GM12891 (cell line): ENCODE results near the gene OCSTAMP. TPM values are rescaled to one million over a fixed set of nuclear protein-coding genes. Genes with fewer than 3 reads are reported as not detected.

Source experiments
- DNase-seq: peaks from one replicate; pipeline ENCODE4 v3.0.0; 2011; ENCODE audit warnings: low spot score; ENCODE audit not compliant: insufficient read length
- FAIRE-seq: peaks from 2 replicates; lab custom pipeline; 2011; peaks lifted over from hg19 to GRCh38; lab: Jason Lieb, UNC
- PAX5 ChIP-seq: IDR thresholded peaks from 2 replicates; pipeline ENCODE4 v1.6.1; 2011; ENCODE audit warnings: low read length, moderate library complexity, mild to moderate bottlenecking; ENCODE audit not compliant: insufficient read depth, severe bottlenecking
- POLR2A ChIP-seq: IDR thresholded peaks from 2 replicates; pipeline ENCODE4 v1.6.1; 2011; ENCODE audit warnings: low read depth, low read length, control low read depth
- POLR2AphosphoS5 ChIP-seq: IDR thresholded peaks from 2 replicates; pipeline ENCODE4 v1.6.1; 2011; ENCODE audit warnings: low read depth, low read length, control low read depth
- POU2F2 ChIP-seq: IDR thresholded peaks from 2 replicates; pipeline ENCODE4 v1.6.1; 2011; ENCODE audit warnings: low read depth, mild to moderate bottlenecking, control low read depth, low read length, moderate library complexity
- SPI1 ChIP-seq: IDR thresholded peaks from 2 replicates; pipeline ENCODE4 v1.6.1; 2011; ENCODE audit warnings: low read depth, low read length, control low read depth
- TAF1 ChIP-seq: IDR thresholded peaks from 2 replicates; pipeline ENCODE4 v1.6.1; 2011; ENCODE audit warnings: low read depth, low read length, control low read depth
- polyA plus RNA-seq: library from polyadenylated mRNA; unstranded; fragments of >200 nt; gene quantifications from one replicate; pipeline ENCODE4 v1.2.1, GENCODE V29; 2012; ENCODE audit warnings: low read depth, missing spikeins, inconsistent platforms; ENCODE audit not compliant: missing spikeins

OCSTAMP gene, protein sequence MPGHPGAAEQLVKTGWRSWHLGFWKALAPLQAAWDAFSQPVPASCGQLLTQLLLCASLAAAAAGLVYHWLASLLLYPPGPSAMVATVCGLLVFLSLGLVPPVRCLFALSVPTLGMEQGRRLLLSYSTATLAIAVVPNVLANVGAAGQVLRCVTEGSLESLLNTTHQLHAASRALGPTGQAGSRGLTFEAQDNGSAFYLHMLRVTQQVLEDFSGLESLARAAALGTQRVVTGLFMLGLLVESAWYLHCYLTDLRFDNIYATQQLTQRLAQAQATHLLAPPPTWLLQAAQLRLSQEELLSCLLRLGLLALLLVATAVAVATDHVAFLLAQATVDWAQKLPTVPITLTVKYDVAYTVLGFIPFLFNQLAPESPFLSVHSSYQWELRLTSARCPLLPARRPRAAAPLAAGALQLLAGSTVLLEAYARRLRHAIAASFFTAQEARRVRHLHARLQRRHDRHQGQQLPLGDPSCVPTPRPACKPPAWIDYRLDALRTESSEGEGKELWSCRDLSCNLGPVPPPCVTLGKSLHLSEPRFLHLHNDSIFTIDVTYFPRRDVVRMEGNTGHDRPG
- 0.17 TPM for polyA plus RNA-seq

DNA sequence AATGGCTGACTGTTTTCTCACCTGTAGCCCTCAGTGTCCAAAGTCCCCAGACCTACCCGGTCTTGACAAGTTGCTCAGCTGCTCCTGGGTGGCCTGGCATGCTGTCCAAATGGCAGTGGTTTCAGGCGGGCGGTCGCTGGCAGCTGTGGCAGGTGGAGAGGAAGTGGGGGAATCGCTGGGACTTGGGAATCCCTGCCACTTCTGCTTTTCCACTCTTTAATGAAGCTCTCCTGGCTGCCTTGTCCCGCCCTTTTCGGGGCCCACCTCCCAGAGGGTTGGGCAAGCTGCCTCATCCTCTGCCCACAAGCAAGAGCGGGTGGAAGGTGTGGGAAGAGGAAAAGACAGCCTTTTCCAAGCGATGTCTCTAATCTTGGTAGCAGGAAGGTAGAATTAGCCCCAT is at the start of gene OCSTAMP:
TSS of gene OCSTAMP (minus strand) at position 194 of the 400 bp plus-strand sequence. CDS start at position 100, 94 bp downstream.
- no peak for TF ChIP-seq TAF1
- no peak for TF ChIP-seq POLR2AphosphoS5
- TF ChIP-seq POU2F2 = no peak
- no peak for TF ChIP-seq PAX5
- no peak for TF ChIP-seq POLR2A
- TF ChIP-seq SPI1 = peak; percentile 45
- DNase-seq (no peak), FAIRE-seq (no peak)

DNA sequence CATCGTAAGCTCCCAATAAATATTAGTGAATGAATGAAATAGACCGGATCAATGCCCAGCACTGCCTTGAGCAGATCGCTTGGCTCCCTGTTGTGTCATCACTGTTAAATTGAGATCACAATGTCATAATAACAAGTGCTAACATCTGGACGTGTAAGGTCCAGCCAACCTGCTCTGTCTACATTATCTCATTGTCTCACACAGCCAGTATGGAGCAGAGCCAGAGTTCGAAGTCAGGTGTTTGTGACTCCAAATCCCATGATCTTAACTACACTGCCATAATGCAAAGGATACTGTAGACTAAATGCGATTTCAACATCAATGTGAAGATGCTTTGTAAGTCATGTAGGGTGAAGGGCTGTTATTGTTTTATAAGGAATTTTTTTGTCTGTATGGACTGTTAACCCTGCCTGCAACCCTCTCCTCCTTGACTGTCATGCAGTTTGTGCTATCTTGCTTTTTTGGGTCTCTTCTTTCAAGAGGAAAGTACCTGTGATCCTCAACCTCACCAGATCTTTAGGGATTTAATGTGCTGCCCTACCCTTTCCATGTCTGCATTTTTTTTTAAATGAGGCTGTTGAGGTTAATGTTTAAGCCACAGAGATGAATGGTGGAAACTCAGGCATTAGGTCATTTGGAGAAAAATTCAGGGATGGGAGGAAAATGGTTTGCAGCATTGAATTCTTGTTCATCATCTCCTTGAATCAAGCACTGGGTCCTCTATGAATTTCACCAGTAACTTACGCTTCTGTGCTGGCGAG is 49.0 kb upstream of the OCSTAMP start:
- FAIRE-seq = no peak
- TF ChIP-seq POLR2A = no peak
- no peak for DNase-seq

DNA sequence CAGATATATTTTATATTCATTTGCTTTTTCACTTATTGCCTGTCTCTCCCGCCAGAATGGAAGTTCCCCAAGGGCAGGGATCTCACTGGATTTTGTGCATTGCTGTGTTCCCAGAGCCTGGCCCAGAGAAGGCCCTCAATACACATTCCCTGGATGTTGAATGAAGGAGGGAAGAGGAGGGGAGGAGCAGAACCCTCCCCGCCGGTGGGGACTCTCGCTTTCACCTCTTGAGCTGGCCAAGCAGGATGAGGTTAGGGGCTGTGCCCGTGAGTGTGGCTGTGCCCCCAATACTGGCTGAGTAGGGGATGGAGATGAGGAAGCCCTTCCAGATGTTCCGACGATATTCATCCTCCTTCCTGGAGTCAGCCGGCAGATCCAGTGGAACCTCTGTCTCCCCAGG is 45.5 kb upstream of the OCSTAMP start:
- no peak for DNase-seq

DNA sequence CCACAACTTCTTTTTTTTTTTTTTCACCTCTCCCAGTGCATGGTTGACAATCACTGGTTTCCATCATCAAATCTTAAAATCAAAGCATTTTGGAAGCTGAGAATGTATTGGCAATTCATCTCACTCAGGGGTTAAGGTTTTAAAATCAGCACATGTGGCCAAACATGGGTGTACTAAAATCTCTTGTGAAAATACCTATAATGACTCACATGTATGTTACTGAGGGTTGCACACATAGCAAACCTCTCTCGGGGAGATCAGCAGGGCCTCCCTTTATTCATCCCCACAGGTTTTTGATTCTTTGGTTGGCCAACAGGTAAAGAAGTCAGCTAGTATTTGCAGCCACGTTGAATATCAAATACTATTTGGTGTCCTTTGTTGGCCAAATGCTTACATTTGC is 44.3 kb upstream of the OCSTAMP start:
- FAIRE-seq = no peak
- no peak for TF ChIP-seq POLR2AphosphoS5
- no peak for DNase-seq

More for the DNA sequence above, 45.5 kb upstream of the OCSTAMP start:
- FAIRE-seq = no peak
- TF ChIP-seq POU2F2 = no peak
- no peak for TF ChIP-seq TAF1
- TF ChIP-seq SPI1 = no peak
- no peak for TF ChIP-seq POLR2AphosphoS5
- no peak for TF ChIP-seq PAX5
- no peak for TF ChIP-seq POLR2A

DNA sequence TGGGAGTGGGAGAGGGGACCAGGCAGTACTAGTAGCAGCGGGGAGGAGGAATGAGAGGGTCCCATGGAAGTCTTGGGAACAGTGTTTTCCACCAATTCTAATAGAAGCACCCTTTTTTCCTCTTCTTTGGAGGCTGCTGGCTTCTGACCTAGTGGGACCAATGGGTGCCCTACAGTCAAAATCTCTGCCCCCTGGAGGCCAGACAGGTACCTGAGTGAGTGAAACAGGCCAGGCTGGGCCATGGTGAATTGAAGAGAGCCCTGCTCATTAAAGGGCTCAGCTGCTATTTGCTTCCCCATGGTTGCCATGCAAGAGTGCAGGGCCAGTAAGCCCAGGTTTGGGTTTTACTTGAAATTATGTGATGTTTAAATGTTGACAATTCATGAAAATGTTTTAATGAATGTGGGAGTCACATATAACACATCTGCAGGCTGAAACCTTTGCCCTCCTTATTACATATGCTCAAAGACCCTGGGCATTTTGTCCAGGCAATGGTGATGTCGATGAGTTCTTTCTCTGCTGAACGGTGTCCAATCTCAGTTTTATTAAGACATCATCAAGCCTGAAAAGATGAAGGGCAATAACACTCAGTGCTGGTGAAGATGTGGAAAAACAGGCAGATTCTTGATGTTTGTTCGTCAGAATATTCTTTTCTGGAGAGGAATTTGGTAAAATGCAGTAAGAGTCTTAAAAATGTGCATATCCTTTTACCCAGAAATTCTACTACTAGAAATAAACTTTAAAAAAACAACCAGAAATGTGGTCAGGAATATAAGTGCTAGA is 42.3 kb upstream of the OCSTAMP start:
- FAIRE-seq (peak; percentile 5), DNase-seq (no peak)
- TF ChIP-seq POLR2A (no peak), POLR2AphosphoS5 (no peak), PAX5 (no peak), TAF1 (no peak), POU2F2 (no peak), SPI1 (no peak)

DNA sequence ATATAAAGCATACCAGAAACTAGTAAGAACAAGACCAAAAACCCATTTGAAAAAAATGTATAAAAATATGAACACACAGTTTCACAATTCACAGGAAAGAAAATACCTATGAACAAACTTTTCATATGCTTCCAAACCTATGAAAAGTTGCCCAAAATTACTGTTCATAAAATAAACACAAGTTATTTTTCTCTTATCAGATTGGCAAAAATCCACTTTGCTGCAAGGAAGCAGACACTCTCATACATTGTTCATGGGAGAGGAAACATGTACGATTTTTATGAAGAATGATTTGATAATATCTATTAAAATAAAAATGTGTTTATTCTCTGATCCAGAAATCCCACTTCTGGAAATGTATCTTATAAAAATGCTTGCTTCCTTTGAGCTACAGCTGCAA is 40.0 kb upstream of the OCSTAMP start:
- no peak for TF ChIP-seq POU2F2
- TF ChIP-seq SPI1 = no peak
- no peak for TF ChIP-seq PAX5
- no peak for TF ChIP-seq POLR2AphosphoS5
- no peak for TF ChIP-seq TAF1
- TF ChIP-seq POLR2A = no peak
- no peak for DNase-seq
- no peak for FAIRE-seq

DNA sequence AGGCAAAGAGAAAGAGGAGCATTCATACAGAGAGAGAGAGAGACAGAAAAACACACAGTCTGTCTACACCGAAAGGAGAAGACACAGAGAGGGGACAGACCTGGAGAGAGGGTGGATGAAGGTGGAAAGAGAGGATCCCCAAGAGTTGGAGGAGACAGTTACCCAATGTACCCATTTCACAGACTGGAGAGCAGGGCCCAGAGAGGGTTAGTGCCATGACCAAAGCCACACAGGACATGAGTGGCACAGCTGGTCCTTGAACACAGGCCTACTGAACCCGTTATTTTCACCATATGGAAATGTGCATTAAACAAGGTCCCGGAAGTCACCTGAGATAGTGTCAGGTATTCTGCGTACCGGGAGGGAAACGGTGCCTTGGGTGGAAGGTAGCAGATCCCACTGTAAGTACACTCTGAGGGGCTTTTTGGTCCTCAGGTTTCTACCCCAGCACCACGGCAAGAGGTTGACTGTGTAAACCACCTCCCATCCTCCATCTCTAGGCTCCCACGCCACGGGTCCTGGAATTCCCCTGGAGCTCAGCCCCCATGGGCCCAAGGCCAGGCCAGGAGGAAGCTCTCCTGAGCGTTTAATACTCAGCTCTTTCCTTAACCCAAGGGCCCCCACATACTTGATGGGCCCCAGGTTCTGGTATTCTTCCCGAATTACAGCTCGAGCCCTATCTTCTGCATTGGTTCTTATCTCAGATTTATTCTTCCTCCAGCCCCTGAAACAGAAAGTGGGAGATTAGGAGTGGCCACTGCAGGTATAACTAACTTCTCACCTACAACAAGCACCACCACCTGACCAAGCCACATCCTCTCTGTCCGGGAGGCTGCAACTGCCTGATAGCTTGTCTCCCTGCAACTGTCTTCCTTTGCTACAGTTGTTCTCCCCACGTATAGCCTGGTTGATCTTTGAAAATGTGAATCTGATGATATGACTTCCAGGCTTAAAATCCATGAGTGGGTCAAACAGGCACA is 38.4 kb upstream of the OCSTAMP start:
- DNase-seq = no peak
- peak; percentile 61 for FAIRE-seq
- TF ChIP-seq PAX5 (no peak), POLR2AphosphoS5 (no peak), TAF1 (no peak), POU2F2 (no peak), POLR2A (no peak), SPI1 (no peak)

DNA sequence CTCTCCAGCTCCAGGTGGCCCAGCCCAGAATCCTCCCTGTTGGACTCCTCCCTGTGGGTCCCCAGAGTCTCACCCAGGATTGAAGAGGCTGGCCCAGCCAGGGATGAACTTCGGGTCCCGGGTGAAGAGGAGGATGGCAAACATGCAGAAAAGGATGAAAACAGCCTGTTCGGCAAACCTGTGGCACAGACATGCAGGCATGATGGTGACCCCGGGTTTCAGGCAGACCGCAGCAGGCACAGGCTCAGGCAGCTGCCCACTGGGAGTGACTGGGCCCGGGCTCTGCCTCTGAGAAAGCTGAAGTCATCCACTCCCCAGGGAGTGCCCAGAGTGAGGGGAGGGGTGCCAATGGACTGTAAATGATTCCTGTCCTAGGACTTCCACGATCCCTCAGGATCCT is 37.5 kb upstream of the OCSTAMP start:
- FAIRE-seq = no peak
- DNase-seq = no peak

More for the DNA sequence above, 37.5 kb upstream of the OCSTAMP start:
- TF ChIP-seq PAX5 = no peak
- TF ChIP-seq POU2F2 = no peak
- TF ChIP-seq TAF1 = no peak
- no peak for TF ChIP-seq SPI1
- no peak for TF ChIP-seq POLR2AphosphoS5
- TF ChIP-seq POLR2A = no peak
